B cell (primary cell): ENCODE data around the gene FMN1.

Experiments used
- EZH2 ChIP-seq: IDR thresholded peaks from 2 replicates; pipeline ENCODE4 v1.6.1; 2012; ENCODE audit warnings: borderline replicate concordance, low read depth, mild to moderate bottlenecking, moderate library complexity, low read length; ENCODE audit not compliant: insufficient read depth, poor library complexity, severe bottlenecking
- TF ChIP-seq, protein P1 (sequence below): fragments of 200-600 bp; IDR thresholded peaks from one replicate; pipeline ENCODE4 v1.8.0; 2022; ENCODE audit warnings: antibody characterized with exemption, mild to moderate bottlenecking

DNA sequence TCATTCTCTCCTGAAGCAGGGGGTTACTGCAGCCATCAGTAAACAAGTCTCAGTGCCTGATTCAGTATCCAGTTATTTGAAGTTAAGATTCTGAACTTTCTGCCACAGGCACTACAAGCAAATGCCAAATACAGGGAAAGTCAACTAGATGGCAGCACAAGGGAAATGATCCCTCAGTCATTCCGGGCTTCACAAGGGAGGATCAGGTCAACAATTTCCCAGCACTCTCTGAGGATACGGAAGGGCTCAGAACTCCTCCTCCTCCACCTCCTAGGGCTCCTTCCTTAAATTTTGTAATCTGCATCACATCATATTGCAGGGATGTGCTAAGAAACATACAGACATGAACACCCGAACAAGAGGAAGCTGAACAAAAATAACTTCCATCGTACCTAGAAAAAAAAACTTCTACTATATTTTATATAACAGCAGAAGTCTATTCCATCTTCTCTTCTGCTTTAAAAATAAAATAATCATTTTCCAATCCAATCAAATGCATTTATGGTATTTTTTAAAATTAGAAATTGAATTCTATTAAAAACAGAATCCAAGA, 187.1 kb downstream of the FMN1 start:
- TF ChIP-seq EZH2: no peak
- TF ChIP-seq, protein P1, sequence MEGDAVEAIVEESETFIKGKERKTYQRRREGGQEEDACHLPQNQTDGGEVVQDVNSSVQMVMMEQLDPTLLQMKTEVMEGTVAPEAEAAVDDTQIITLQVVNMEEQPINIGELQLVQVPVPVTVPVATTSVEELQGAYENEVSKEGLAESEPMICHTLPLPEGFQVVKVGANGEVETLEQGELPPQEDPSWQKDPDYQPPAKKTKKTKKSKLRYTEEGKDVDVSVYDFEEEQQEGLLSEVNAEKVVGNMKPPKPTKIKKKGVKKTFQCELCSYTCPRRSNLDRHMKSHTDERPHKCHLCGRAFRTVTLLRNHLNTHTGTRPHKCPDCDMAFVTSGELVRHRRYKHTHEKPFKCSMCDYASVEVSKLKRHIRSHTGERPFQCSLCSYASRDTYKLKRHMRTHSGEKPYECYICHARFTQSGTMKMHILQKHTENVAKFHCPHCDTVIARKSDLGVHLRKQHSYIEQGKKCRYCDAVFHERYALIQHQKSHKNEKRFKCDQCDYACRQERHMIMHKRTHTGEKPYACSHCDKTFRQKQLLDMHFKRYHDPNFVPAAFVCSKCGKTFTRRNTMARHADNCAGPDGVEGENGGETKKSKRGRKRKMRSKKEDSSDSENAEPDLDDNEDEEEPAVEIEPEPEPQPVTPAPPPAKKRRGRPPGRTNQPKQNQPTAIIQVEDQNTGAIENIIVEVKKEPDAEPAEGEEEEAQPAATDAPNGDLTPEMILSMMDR: no peak
